ENCODE data around the gene BOK.
A peak's percentile ranks its signal among the peaks of the same experiment; 100 is the strongest.
"Not testable (repeated sequence)": the region's sequence is repeated elsewhere in the genome, so short reads cannot be mapped to it uniquely, and the experiment has no call there.

The BOK gene

DNA sequence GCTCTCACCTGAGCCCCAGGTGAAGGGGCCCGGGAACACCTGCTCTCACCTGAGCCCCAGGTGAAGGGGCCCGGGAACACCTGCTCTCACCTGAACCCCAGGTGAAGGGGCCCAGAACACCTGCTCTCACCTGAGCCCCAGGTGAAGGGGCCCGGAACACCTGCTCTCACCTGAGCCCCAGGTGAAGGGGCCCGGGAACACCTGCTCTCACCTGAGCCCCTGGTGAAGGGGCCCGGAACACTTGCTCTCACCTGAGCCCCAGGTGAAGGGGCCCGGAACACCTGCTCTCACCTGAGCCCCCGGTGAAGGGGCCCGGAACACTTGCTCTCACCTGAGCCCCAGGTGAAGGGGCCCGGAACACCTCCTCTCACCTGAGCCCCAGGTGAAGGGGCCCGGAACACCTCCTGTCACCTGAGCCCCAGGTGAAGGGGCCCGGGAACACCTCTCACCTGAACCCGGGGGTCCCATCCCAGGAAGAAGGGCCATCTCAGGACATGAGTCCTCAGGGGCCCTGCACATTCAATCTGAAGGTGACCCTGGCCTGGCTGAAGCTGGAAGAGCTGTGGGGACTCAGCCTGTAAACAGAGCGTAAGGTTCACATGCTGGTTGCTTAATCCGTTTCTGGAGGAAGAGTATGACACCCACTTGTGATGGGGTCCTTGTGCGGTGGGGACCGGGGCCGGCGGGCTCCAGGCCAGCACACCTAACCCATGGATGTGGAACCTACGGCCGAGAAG is 14.5 kb downstream of the BOK start:
- H3K27ac ChIP-seq (ENCODE audit: low read depth, low read length); H3K9ac ChIP-seq (ENCODE audit: low read length); H3K36me3 ChIP-seq (ENCODE audit: control insufficient read depth, insufficient read depth, low read length); H3K4me3 ChIP-seq (ENCODE audit: low read length); H3K27me3 ChIP-seq (ENCODE audit: control insufficient read depth, insufficient read depth, low read length); H3K4me1 ChIP-seq (ENCODE audit: control insufficient read depth, insufficient read depth, low read length): not testable (repeated sequence)

GRCh38 chr2:241573741-241574140 is 15.2 kb downstream of the BOK start:
- H3K27ac ChIP-seq (ENCODE audit: low read depth, low read length) = no peak overlapping the region
- H3K36me3 ChIP-seq (ENCODE audit: control insufficient read depth, insufficient read depth, low read length) = peaks cover 6% of the 10 kb centered on the region
- H3K4me3 ChIP-seq (ENCODE audit: low read length) = no peak overlapping the region
- H3K9ac ChIP-seq (ENCODE audit: low read length) = no peak overlapping the region
- H3K27me3 ChIP-seq (ENCODE audit: control insufficient read depth, insufficient read depth, low read length) = no peaks in the 10 kb centered on the region
- H3K4me1 ChIP-seq (ENCODE audit: control insufficient read depth, insufficient read depth, low read length) = peaks cover 1% of the 10 kb centered on the region

DNA sequence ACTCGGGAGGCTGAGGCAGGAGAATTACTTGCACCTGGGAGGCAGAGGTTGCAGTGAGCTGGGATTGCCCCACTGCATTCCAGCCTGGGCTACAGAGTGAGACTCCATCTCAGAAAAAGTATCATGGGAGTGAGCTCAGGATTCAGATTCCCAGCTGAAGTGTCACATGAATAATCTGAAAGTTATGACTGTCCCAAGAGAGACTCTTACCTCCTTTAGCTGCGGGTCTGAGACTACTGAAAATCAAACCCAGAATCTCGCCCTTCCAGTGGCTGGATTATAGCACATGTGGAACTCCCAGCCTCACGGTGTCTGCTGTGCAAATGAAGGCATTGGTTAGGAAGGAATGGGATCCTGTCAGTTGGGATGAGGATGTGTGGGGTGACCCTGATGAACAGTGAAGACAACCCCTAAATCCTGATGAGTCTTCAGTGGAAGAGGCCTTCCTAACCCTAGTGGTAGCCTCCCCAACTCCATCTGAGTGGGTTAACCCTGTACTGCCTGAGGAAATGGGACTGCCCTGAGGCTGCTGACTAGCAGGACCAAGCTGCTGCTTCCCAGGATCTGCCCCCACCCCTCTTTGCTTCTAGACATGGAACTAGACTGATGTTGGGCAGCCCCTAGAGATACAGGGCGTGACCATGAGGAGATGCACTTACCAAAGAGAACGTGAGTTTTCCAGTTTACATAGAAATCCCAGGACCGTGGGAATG is 16.5 kb downstream of the BOK start:
- Histone ChIP-seq H3K27me3 (ENCODE audit: control insufficient read depth, insufficient read depth, low read length) (no peaks in the 10 kb centered on the region), H3K36me3 (ENCODE audit: control insufficient read depth, insufficient read depth, low read length) (peaks cover 6% of the 10 kb centered on the region), H3K9ac (ENCODE audit: low read length) (no peak overlapping the region), H3K4me3 (ENCODE audit: low read length) (no peak overlapping the region), H3K27ac (ENCODE audit: low read depth, low read length) (no peak overlapping the region), H3K4me1 (ENCODE audit: control insufficient read depth, insufficient read depth, low read length) (no peaks in the 10 kb centered on the region)

- Histone ChIP-seq H3K4me1 (ENCODE audit: control insufficient read depth, insufficient read depth, low read length) (no peaks in the 10 kb centered on the region), H3K27ac (ENCODE audit: low read depth, low read length) (no peak overlapping the region), H3K4me3 (ENCODE audit: low read length) (no peak overlapping the region), H3K36me3 (ENCODE audit: control insufficient read depth, insufficient read depth, low read length) (peaks cover 6% of the 10 kb centered on the region), H3K9ac (ENCODE audit: low read length) (no peak overlapping the region), H3K27me3 (ENCODE audit: control insufficient read depth, insufficient read depth, low read length) (no peaks in the 10 kb centered on the region)
Observed at GRCh38 chr2:241575624-241576292, 17.2 kb downstream of the BOK start.

GRCh38 chr2:241576293-241576654 is 17.7 kb downstream of the BOK start:
- H3K27ac ChIP-seq (ENCODE audit: low read depth, low read length) = peak overlapping the region; percentile 19
- H3K4me1 ChIP-seq (ENCODE audit: control insufficient read depth, insufficient read depth, low read length) = no peaks in the 10 kb centered on the region
- no peak overlapping the region for H3K4me3 ChIP-seq (ENCODE audit: low read length)
- no peaks in the 10 kb centered on the region for H3K27me3 ChIP-seq (ENCODE audit: control insufficient read depth, insufficient read depth, low read length)
- H3K9ac ChIP-seq (ENCODE audit: low read length) = no peak overlapping the region
- peaks cover 6% of the 10 kb centered on the region for H3K36me3 ChIP-seq (ENCODE audit: control insufficient read depth, insufficient read depth, low read length)

DNA sequence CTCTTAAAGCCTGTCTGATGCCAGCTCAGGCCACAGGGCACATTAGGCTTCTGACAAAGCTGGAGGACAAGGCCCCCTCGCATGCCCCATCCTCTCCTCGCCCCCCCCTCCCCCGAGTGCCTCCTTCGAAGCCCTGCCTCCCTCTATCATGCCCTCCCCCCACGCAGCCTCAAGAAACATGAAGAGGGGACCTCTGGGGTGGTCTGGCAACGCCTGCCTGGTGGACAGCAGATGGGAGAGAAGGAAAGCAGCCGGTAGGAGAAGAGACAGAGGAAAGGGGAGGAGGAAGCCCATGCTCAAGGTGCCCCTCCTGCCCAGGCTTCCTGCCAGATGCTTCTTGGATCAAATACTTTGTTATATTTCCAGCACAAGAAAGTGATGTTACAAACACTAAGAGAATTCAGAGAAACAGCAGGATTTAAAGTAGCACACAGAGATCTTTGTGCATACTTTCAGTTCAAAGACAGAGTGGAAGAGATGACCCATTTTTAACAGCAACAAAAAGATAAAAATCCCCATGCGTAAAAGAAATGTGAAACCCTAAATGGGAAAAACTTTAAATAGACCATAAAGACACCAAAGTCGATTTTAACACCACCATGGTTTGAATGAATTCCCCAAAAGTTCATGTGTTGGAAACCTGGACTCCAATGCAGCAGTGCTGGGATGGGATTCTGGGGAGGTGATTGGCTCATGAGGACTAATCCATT is 19.0 kb downstream of the BOK start:
- no peaks in the 10 kb centered on the region for H3K4me1 ChIP-seq (ENCODE audit: control insufficient read depth, insufficient read depth, low read length)
- H3K27ac ChIP-seq (ENCODE audit: low read depth, low read length) = no peak overlapping the region
- H3K9ac ChIP-seq (ENCODE audit: low read length) = no peak overlapping the region
- peaks cover 5% of the 10 kb centered on the region for H3K36me3 ChIP-seq (ENCODE audit: control insufficient read depth, insufficient read depth, low read length)
- no peak overlapping the region for H3K4me3 ChIP-seq (ENCODE audit: low read length)
- no peaks in the 10 kb centered on the region for H3K27me3 ChIP-seq (ENCODE audit: control insufficient read depth, insufficient read depth, low read length)

GRCh38 chr2:241579281-241579680 is 20.7 kb downstream of the BOK start:
- Histone ChIP-seq H3K4me1 (ENCODE audit: control insufficient read depth, insufficient read depth, low read length) (no peaks in the 10 kb centered on the region), H3K27ac (ENCODE audit: low read depth, low read length) (no peak overlapping the region), H3K36me3 (ENCODE audit: control insufficient read depth, insufficient read depth, low read length) (peaks cover under 1% of the 10 kb centered on the region), H3K27me3 (ENCODE audit: control insufficient read depth, insufficient read depth, low read length) (no peaks in the 10 kb centered on the region), H3K4me3 (ENCODE audit: low read length) (no peak overlapping the region), H3K9ac (ENCODE audit: low read length) (no peak overlapping the region)

DNA sequence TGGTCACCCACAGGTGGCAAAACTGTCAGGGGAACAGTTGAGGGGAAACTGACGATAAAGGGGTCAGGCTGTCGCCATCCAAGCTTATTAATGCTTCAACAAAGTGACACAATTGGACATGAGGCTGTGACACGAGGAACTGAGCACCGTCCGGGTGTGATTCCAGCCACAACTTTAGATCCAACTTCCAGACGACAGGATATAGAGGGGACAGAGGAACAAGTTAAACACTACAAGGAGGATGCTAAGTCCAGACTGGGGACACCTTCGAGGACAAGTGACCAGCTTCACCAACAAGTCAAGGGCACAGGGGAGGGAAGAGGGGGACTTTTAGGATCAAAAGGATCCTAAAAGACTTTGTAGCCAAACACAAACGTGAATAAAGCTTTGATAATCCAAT is 23.8 kb downstream of the BOK start:
- Histone ChIP-seq H3K9ac (ENCODE audit: low read length) (no peak overlapping the region), H3K27ac (ENCODE audit: low read depth, low read length) (no peak overlapping the region), H3K36me3 (ENCODE audit: control insufficient read depth, insufficient read depth, low read length) (peaks cover 13% of the 10 kb centered on the region), H3K27me3 (ENCODE audit: control insufficient read depth, insufficient read depth, low read length) (no peaks in the 10 kb centered on the region), H3K4me1 (ENCODE audit: control insufficient read depth, insufficient read depth, low read length) (no peaks in the 10 kb centered on the region), H3K4me3 (ENCODE audit: low read length) (no peak overlapping the region)

DNA sequence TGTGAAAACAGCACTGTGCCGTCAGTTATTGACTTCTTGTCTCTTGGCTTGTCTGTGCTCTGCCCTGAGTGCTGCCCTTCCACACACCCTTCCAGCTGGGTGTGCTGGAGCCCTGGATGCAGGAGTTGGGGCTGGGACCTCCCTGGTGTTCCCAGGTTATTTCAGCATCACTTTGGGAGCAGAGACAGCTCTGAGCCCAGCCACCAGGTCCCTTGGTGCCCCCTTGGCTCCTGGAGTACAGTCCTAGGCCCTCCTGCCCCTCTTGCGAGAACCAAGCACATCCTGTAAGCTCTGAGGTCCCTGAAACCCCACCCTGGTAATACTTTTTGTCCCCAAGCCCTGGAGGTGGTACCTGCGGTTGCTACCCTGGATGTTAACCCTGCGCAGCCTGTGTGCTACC is 24.3 kb downstream of the BOK start:
- Histone ChIP-seq H3K36me3 (ENCODE audit: control insufficient read depth, insufficient read depth, low read length) (peaks cover 14% of the 10 kb centered on the region), H3K9ac (ENCODE audit: low read length) (no peak overlapping the region), H3K4me3 (ENCODE audit: low read length) (no peak overlapping the region), H3K4me1 (ENCODE audit: control insufficient read depth, insufficient read depth, low read length) (no peaks in the 10 kb centered on the region), H3K27me3 (ENCODE audit: control insufficient read depth, insufficient read depth, low read length) (no peaks in the 10 kb centered on the region), H3K27ac (ENCODE audit: low read depth, low read length) (no peak overlapping the region)

DNA sequence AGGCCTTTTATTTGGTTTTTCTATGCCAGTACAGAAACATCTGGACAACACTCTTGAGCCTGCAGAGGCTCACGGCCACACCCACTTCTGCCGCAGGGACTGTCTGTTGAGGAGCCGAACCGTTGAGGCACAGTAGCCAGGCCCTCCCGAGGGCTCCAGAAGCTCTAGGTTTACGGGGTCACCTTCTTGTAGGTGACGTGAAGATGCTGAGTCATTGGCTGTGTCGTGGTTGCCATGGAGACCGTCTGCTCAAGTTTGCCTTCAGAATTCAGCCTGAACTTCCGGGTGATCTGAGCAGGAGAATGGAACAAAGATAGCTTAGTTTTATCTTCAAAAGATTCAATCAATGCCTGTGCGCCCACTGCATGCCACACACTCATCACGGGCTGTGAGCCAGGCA is 25.9 kb downstream of the BOK start:
- Histone ChIP-seq H3K27ac (ENCODE audit: low read depth, low read length) (no peak overlapping the region), H3K4me3 (ENCODE audit: low read length) (no peak overlapping the region), H3K36me3 (ENCODE audit: control insufficient read depth, insufficient read depth, low read length) (peaks cover 14% of the 10 kb centered on the region), H3K9ac (ENCODE audit: low read length) (no peak overlapping the region), H3K4me1 (ENCODE audit: control insufficient read depth, insufficient read depth, low read length) (no peaks in the 10 kb centered on the region), H3K27me3 (ENCODE audit: control insufficient read depth, insufficient read depth, low read length) (no peaks in the 10 kb centered on the region)

- no peak overlapping the region for H3K27ac ChIP-seq (ENCODE audit: low read depth, low read length)
- no peaks in the 10 kb centered on the region for H3K4me1 ChIP-seq (ENCODE audit: control insufficient read depth, insufficient read depth, low read length)
- H3K4me3 ChIP-seq (ENCODE audit: low read length) = no peak overlapping the region
- no peaks in the 10 kb centered on the region for H3K27me3 ChIP-seq (ENCODE audit: control insufficient read depth, insufficient read depth, low read length)
- peaks cover 19% of the 10 kb centered on the region for H3K36me3 ChIP-seq (ENCODE audit: control insufficient read depth, insufficient read depth, low read length)
- H3K9ac ChIP-seq (ENCODE audit: low read length) = no peak overlapping the region
Observed at GRCh38 chr2:241586564-241587264, 28.2 kb downstream of the BOK start.

- not testable (repeated sequence) for H3K4me3 ChIP-seq (ENCODE audit: low read length); H3K4me1 ChIP-seq (ENCODE audit: control insufficient read depth, insufficient read depth, low read length); H3K27me3 ChIP-seq (ENCODE audit: control insufficient read depth, insufficient read depth, low read length); H3K9ac ChIP-seq (ENCODE audit: low read length); H3K27ac ChIP-seq (ENCODE audit: low read depth, low read length)
- H3K36me3 ChIP-seq (ENCODE audit: control insufficient read depth, insufficient read depth, low read length) = peaks cover 29% of the 10 kb centered on the region
Observed at GRCh38 chr2:241589863-241590262, 31.3 kb downstream of the BOK start.

Measured in rectal smooth muscle tissue (tissue), 1 donor.